CD1c-positive myeloid dendritic cell (primary cell): ENCODE data around the gene TMEM191B.
"Not testable (repeated sequence)": the region's sequence is repeated elsewhere in the genome, so short reads cannot be mapped to it uniquely, and the experiment has no call there.

ENCODE experiments used
- DNase-seq: peaks from one replicate; pipeline ENCODE4 v3.0.0-alpha.2; 2016; ENCODE audit errors: extremely low spot score

The TMEM191B gene

GRCh38 chr22:18558516-18558915, 30.9 kb downstream of the TMEM191B start:
- DNase-seq = not testable (repeated sequence)

GRCh38 chr22:18558939-18559338, 31.3 kb downstream of the TMEM191B start:
- not testable (repeated sequence) for DNase-seq

- not testable (repeated sequence) for DNase-seq
Measured at GRCh38 chr22:18560099-18560974, 32.7 kb downstream of the TMEM191B start.

- not testable (repeated sequence) for DNase-seq
Measured at GRCh38 chr22:18570509-18571246, 43.1 kb downstream of the TMEM191B start.

GRCh38 chr22:18573483-18574164, 46.0 kb downstream of the TMEM191B start:
- DNase-seq = not testable (repeated sequence)

GRCh38 chr22:18574555-18574954, 47.0 kb downstream of the TMEM191B start:
- not testable (repeated sequence) for DNase-seq

GRCh38 chr22:18575686-18576085, 48.1 kb downstream of the TMEM191B start:
- not testable (repeated sequence) for DNase-seq

GRCh38 chr22:18577090-18577818, 49.7 kb downstream of the TMEM191B start:
- not testable (repeated sequence) for DNase-seq

GRCh38 chr22:18577847-18578246, 50.2 kb downstream of the TMEM191B start:
- not testable (repeated sequence) for DNase-seq
